Upper lobe of left lung (tissue), 6 donors: ENCODE data around the gene CCDC110. TPM values are rescaled to one million over a fixed set of nuclear protein-coding genes. Genes with fewer than 3 reads are reported as not detected.

Experiments used
- ATAC-seq, 2 donors: fragments of 200-7000 bp; cut with Tn5 transposase; one replicate each; pipeline ENCODE4 v1.9.1; 2022; ENCODE audit warnings: mild to moderate bottlenecking in 2 of 2, moderate library complexity in 2 of 2; ENCODE audit not compliant: low FRiP score in 2 of 2
- DNase-seq, 2 donors: peaks; one replicate each; pipeline ENCODE4 v3.0.0-alpha.2; 2019 to 2020
- H3K27ac ChIP-seq, 4 donors: fragments of 200-600 bp; sonication (generic); one replicate each; pipeline ENCODE4 v1.5.1; 2016 to 2019
- H3K27me3 ChIP-seq, 4 donors: fragments of 200-600 bp; sonication (generic); one replicate each; pipeline ENCODE4 v1.5.1; 2017 to 2019
- H3K36me3 ChIP-seq, 4 donors: fragments of 200-600 bp; sonication (generic); one replicate each; pipeline ENCODE4 v1.5.1; 2016 to 2019
- H3K4me1 ChIP-seq, 4 donors: fragments of 200-600 bp; sonication (generic); one replicate each; pipeline ENCODE4 v1.5.1; 2018 to 2019
- H3K4me3 ChIP-seq, 4 donors: fragments of 200-600 bp; sonication (generic); one replicate each; pipeline ENCODE4 v1.5.1; 2017 to 2019; ENCODE audit warnings: mild to moderate bottlenecking in 2 of 4, moderate library complexity in 1 of 4
- H3K9me3 ChIP-seq, 4 donors: fragments of 200-600 bp; sonication (generic); one replicate each; pipeline ENCODE4 v1.5.1; 2018 to 2019
- CTCF ChIP-seq, 6 experiments: fragments of 450-650 bp in 4 of 6; fragments of 200-600 bp in 2 of 6; sonication (generic) in 2 of 6; IDR thresholded peaks; one replicate each; pipeline ENCODE4 v1.5.1; 2016 to 2019; ENCODE audit warnings: antibody characterized with exemption in 6 of 6
- EP300 ChIP-seq, 4 donors: sonication (generic); formaldehyde crosslinking; IDR thresholded peaks; one replicate each; pipeline ENCODE4 v1.5.1; 2017; ENCODE audit warnings: antibody characterized with exemption in 4 of 4, control low read depth in 2 of 4
- POLR2A ChIP-seq, 4 donors: fragments of 450-650 bp; IDR thresholded peaks; one replicate each; pipeline ENCODE4 v1.5.1; 2016 to 2017; ENCODE audit warnings: antibody characterized with exemption in 4 of 4, mild to moderate bottlenecking in 2 of 4
- POLR2AphosphoS5 ChIP-seq, 2 donors: sonication (generic); formaldehyde crosslinking; IDR thresholded peaks; one replicate each; pipeline ENCODE4 v1.5.1; 2017; ENCODE audit warnings: antibody characterized with exemption in 2 of 2
- WGBS, 2 donors: methylation state at CpG; one replicate each; pipeline ENCODE4 v1.1.5; 2017 to 2018; 5-methylcytosine and 5-hydroxymethylcytosine counted together
- total RNA-seq, 6 donors: library from RNA; depleted of rRNA in 4 of 6; stranded (reverse); fragments of >200 nt in 4 of 6; gene quantifications; one replicate each; pipeline versions ENCODE4 v1.1.0 to v1.2.1, GENCODE V29; 2016 to 2021
- donor health status: DM: no; HTN: no; CAD: no; lungs with moderate emphysema.
- donor health status: DM: no; HTN: yes; CAD: no; lungs with severe emphysema.

Gene CCDC110
- under 1 TPM in 4 of 6 donors, not detected in 2; 0.15 to 0.79 (median 0.48) TPM for total RNA-seq

GRCh38 chr4:185471235-185472102 is at the start of gene CCDC110:
TSS of gene CCDC110 (minus strand) at chr4:185471733. CDS start at chr4:185471683, 50 bp downstream.
- Histone ChIP-seq H3K4me1 (peaks cover 3 to 17% (median 11%) of the 10 kb centered on the region in 4 donors), H3K9me3 (no peaks in the 10 kb centered on the region), H3K27ac (peak within 1 kb of the TSS in 3 of 4 donors; percentile 67 to 77 (median 69)), H3K27me3 (no peaks in the 10 kb centered on the region), H3K4me3 (peak within 1 kb of the TSS; percentile 56 to 89 (median 83)), H3K36me3 (no peaks in the 10 kb centered on the region)
- WGBS, 2 donors = 0% methylated on average over 19 to 46 of the region's 93 CpGs
- peak; percentile 97 to 99 for ATAC-seq
- TF ChIP-seq EP300 (IDR thresholded peaks at IDR 0.05) (no peak), POLR2AphosphoS5 (IDR thresholded peaks at IDR 0.05) (peak in 1 of 2 donors; percentile 53), CTCF (IDR thresholded peaks at IDR 0.05) (peak; percentile 77 to 89 (median 84)), POLR2A (IDR thresholded peaks at IDR 0.05) (peak in 1 of 4 donors; percentile 3)
- peak; percentile 92 to 98 for DNase-seq

GRCh38 chr4:185520119-185520518 is 48.6 kb upstream of the CCDC110 start:
- peaks cover 0 to 3% (median 0%) of the 10 kb centered on the region in 4 donors for H3K36me3 ChIP-seq
- peak overlapping the region in 1 of 4 donors; percentile 11 for H3K27ac ChIP-seq
- H3K9me3 ChIP-seq = no peaks in the 10 kb centered on the region
- no peaks in the 10 kb centered on the region for H3K4me1 ChIP-seq
- ATAC-seq = peak; percentile 55 to 56
- TF ChIP-seq CTCF (IDR thresholded peaks at IDR 0.05) = no peak
- TF ChIP-seq EP300 (IDR thresholded peaks at IDR 0.05) = no peak
- TF ChIP-seq POLR2AphosphoS5 (IDR thresholded peaks at IDR 0.05) = no peak
- TF ChIP-seq POLR2A (IDR thresholded peaks at IDR 0.05) = no peak
- WGBS, 2 donors = 59 to 65% methylated on average over 4 of the region's 4 CpGs
- H3K4me3 ChIP-seq = no peak overlapping the region
- H3K27me3 ChIP-seq = no peaks in the 10 kb centered on the region
- no peak for DNase-seq

- Histone ChIP-seq H3K36me3 (peaks cover 0 to 3% (median 0%) of the 10 kb centered on the region in 4 donors), H3K4me3 (no peak overlapping the region), H3K4me1 (peaks cover 0 to 6% (median 3%) of the 10 kb centered on the region in 4 donors), H3K27me3 (no peaks in the 10 kb centered on the region), H3K27ac (no peak overlapping the region), H3K9me3 (no peaks in the 10 kb centered on the region)
- ATAC-seq (no peak), DNase-seq (no peak)
- TF ChIP-seq POLR2A (IDR thresholded peaks at IDR 0.05) (no peak), EP300 (IDR thresholded peaks at IDR 0.05) (no peak), CTCF (IDR thresholded peaks at IDR 0.05) (no peak), POLR2AphosphoS5 (IDR thresholded peaks at IDR 0.05) (no peak)
- WGBS, 2 donors = 0 to 22% methylated on average over 1 of the region's 1 CpG
Observed at GRCh38 chr4:185518494-185518893, 47.0 kb upstream of the CCDC110 start.

GRCh38 chr4:185518069-185518468 is 46.5 kb upstream of the CCDC110 start:
- Histone ChIP-seq H3K4me3 (no peak overlapping the region), H3K9me3 (no peaks in the 10 kb centered on the region), H3K4me1 (peaks cover 3 to 10% (median 6%) of the 10 kb centered on the region in 4 donors), H3K36me3 (peaks cover 0 to 2% (median 0%) of the 10 kb centered on the region in 4 donors), H3K27ac (no peak overlapping the region), H3K27me3 (no peaks in the 10 kb centered on the region)
- ATAC-seq = no peak
- TF ChIP-seq CTCF (IDR thresholded peaks at IDR 0.05) (no peak), EP300 (IDR thresholded peaks at IDR 0.05) (no peak), POLR2AphosphoS5 (IDR thresholded peaks at IDR 0.05) (no peak), POLR2A (IDR thresholded peaks at IDR 0.05) (no peak)
- no peak for DNase-seq
